Mesenchymal stem cell (in vitro differentiated cells and primary cell): ENCODE results near the gene DMP1.

Experiments used
- DNase-seq: peaks from one replicate; pipeline ENCODE4 v3.0.0-alpha.2; 2013
- H2AFZ ChIP-seq: one replicate; pipeline ENCODE4 v1.6.1; 2013; ENCODE audit warnings: low read depth, mild to moderate bottlenecking, control low read depth, inconsistent platforms, low read length, moderate library complexity
- H2AK5ac ChIP-seq: 2 replicates; pipeline ENCODE4 v1.6.1; 2013; ENCODE audit warnings: low read length, moderate library complexity, mild to moderate bottlenecking, inconsistent platforms; ENCODE audit not compliant: severe bottlenecking
- H2BK120ac ChIP-seq: one replicate; pipeline ENCODE4 v1.6.1; 2013; ENCODE audit warnings: low read depth, mild to moderate bottlenecking, inconsistent platforms, low read length, moderate library complexity
- H2BK12ac ChIP-seq, 2 experiments: one replicate each; pipeline ENCODE4 v1.6.1; 2013; ENCODE audit warnings: inconsistent platforms in 2 of 2, low read length in 2 of 2, mild to moderate bottlenecking in 2 of 2, moderate library complexity in 2 of 2, control low read depth in 1 of 2
- H2BK15ac ChIP-seq: one replicate; pipeline ENCODE4 v1.6.1; 2013; ENCODE audit warnings: mild to moderate bottlenecking, low read depth, inconsistent platforms; ENCODE audit not compliant: poor library complexity, severe bottlenecking
- H2BK5ac ChIP-seq: 2 replicates; pipeline ENCODE4 v1.6.1; 2013; ENCODE audit warnings: low read depth, mild to moderate bottlenecking, low read length, control low read depth, inconsistent platforms; ENCODE audit not compliant: poor library complexity, severe bottlenecking
- H3K14ac ChIP-seq, 2 experiments: one replicate each; pipeline ENCODE4 v1.6.1; 2013; ENCODE audit warnings: inconsistent platforms in 2 of 2, low read length in 2 of 2, control low read depth in 1 of 2, mild to moderate bottlenecking in 1 of 2, moderate library complexity in 1 of 2
- H3K18ac ChIP-seq, 2 experiments: one replicate each; pipeline ENCODE4 v1.6.1; 2013; ENCODE audit warnings: inconsistent platforms in 2 of 2, low read length in 2 of 2, control low read depth in 1 of 2, low read depth in 1 of 2, mild to moderate bottlenecking in 1 of 2
- H3K23ac ChIP-seq, 2 experiments: one replicate each; pipeline ENCODE4 v1.6.1; 2013; ENCODE audit warnings: inconsistent platforms in 2 of 2, low read length in 2 of 2, mild to moderate bottlenecking in 2 of 2, moderate library complexity in 2 of 2, control low read depth in 1 of 2
- H3K27ac ChIP-seq: 2 replicates; pipeline ENCODE4 v1.5.1; 2013; ENCODE audit warnings: mild to moderate bottlenecking, moderate library complexity, low read length, control low read depth, inconsistent platforms; ENCODE audit not compliant: poor library complexity, severe bottlenecking
- H3K27me3 ChIP-seq, 2 experiments: 2 replicates each; pipeline versions ENCODE4 v1.6.1 to v1.7.0; 2013; ENCODE audit warnings: low read length in 2 of 2, mild to moderate bottlenecking in 2 of 2, moderate library complexity in 2 of 2, control low read depth in 1 of 2, inconsistent platforms in 1 of 2; ENCODE audit not compliant: control insufficient read depth in 1 of 2, insufficient read depth in 1 of 2
- H3K36me3 ChIP-seq, 2 experiments: 2 replicates each; pipeline versions ENCODE4 v1.6.1 to v1.7.0; 2013; ENCODE audit warnings: low read length in 2 of 2, control low read depth in 1 of 2, inconsistent platforms in 1 of 2, low read depth in 1 of 2, mild to moderate bottlenecking in 1 of 2; ENCODE audit not compliant: insufficient read depth in 2 of 2, control insufficient read depth in 1 of 2
- H3K4ac ChIP-seq, 2 experiments: one replicate each; pipeline ENCODE4 v1.6.1; 2013; ENCODE audit warnings: inconsistent platforms in 2 of 2, low read length in 2 of 2, mild to moderate bottlenecking in 2 of 2, moderate library complexity in 2 of 2, control low read depth in 1 of 2, low read depth in 1 of 2
- H3K4me1 ChIP-seq: 2 replicates; pipeline ENCODE4 v1.6.1; 2013; ENCODE audit warnings: low read depth, low read length, control low read depth; ENCODE audit not compliant: control insufficient read depth, insufficient read depth
- H3K4me2 ChIP-seq: 2 replicates; pipeline ENCODE4 v1.6.1; 2013; ENCODE audit warnings: low read length, mild to moderate bottlenecking, inconsistent platforms; ENCODE audit not compliant: poor library complexity, severe bottlenecking
- H3K4me3 ChIP-seq, 2 experiments: 2 replicates each; pipeline versions ENCODE4 v1.5.1 to v1.7.0; 2013; ENCODE audit warnings: low read length in 2 of 2, mild to moderate bottlenecking in 2 of 2, control low read depth in 1 of 2, low read depth in 1 of 2; ENCODE audit not compliant: insufficient read depth in 1 of 2
- H3K79me1 ChIP-seq: replicated peaks from 2 replicates; pipeline ENCODE4 v1.6.1; 2013; ENCODE audit warnings: mild to moderate bottlenecking, control low read depth, low read length, inconsistent platforms; ENCODE audit not compliant: poor library complexity, severe bottlenecking
- H3K9ac ChIP-seq: 2 replicates; pipeline ENCODE4 v1.7.0; 2013; ENCODE audit warnings: mild to moderate bottlenecking, low read length, moderate library complexity
- H3K9me3 ChIP-seq: 2 replicates; pipeline ENCODE4 v1.7.0; 2013; ENCODE audit warnings: mild to moderate bottlenecking, low read length; ENCODE audit not compliant: control insufficient read depth
- H4K8ac ChIP-seq: one replicate; pipeline ENCODE4 v1.6.1; 2013; ENCODE audit warnings: inconsistent platforms, mild to moderate bottlenecking, low read length, moderate library complexity
- H4K91ac ChIP-seq: one replicate; pipeline ENCODE4 v1.6.1; 2013; ENCODE audit warnings: mild to moderate bottlenecking, low read length, inconsistent platforms
- WGBS: methylation state at CpG from one replicate; pipeline ENCODE4 v1.1.7; 2013; ENCODE audit warnings: mixed read lengths; 5-methylcytosine and 5-hydroxymethylcytosine counted together

DMP1 gene

DNA sequence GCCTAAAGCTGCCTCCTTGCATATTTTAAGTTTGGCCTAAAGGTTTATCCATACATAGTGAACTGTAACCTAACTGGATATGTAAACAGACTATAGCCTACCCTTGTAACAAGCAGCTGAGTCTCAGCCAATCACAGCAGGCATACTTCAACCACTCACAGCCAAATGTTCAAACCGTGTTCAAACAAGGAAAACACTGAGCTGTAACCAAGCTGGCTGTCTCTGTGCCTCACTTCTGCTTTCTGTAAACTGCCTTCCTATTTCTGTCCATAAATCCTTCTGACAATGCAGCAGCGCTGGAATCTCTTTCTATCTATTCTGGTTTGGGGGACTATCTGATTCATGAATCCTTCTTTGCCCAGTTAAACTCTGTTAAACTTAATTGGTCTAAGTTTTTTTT is 25.4 kb upstream of the DMP1 start:
- Histone ChIP-seq H2BK5ac (no peak overlapping the region), H3K23ac (no peak overlapping the region), H3K9ac (no peak overlapping the region), H3K4me3 (no peak overlapping the region), H2AK5ac (no peak overlapping the region), H4K91ac (no peak overlapping the region), H2BK120ac (no peak overlapping the region), H2BK15ac (no peak overlapping the region), H3K9me3 (no peaks in the 10 kb centered on the region), H3K4me2 (no peak overlapping the region), H3K14ac (no peak overlapping the region), H3K4me1 (no peaks in the 10 kb centered on the region), H2BK12ac (no peak overlapping the region), H3K4ac (no peak overlapping the region), H3K18ac (no peak overlapping the region), H4K8ac (no peak overlapping the region), H2AFZ (no peak overlapping the region), H3K27ac (no peak overlapping the region), H3K27me3 (peaks cover 11 to 15% of the 10 kb centered on the region in 2 experiments), H3K36me3 (no peaks in the 10 kb centered on the region), H3K79me1 (no peaks in the 10 kb centered on the region)
- WGBS, result 25% methylated on average over 1 of the region's 2 CpGs
- no peak for DNase-seq

DNA sequence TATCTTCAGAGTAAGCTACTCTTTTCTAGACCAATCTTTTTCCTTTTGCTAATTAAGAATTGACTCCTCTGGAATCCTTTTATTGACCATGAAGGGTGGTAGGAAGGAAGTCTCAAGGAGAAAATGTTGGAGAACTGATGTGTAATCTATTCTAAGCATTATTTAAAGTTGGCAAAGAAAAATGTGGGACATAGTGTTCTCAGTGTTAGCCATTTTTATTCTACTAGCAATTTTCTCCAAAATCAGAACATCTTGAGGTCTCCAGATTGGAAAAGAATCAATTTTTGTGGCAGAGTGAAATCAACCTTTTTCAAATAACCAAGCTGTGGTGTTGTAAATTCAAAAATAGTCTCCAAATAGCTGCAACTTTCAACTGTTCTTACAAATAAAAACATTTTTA is 18.4 kb upstream of the DMP1 start:
- H2BK12ac ChIP-seq, result no peak overlapping the region
- no peak overlapping the region for H2AFZ ChIP-seq
- H3K18ac ChIP-seq, result no peak overlapping the region
- peaks cover 3% of the 10 kb centered on the region for H3K4me1 ChIP-seq
- H4K8ac ChIP-seq, result no peak overlapping the region
- no peak overlapping the region for H2BK120ac ChIP-seq
- no peak for DNase-seq
- no peak overlapping the region for H2BK5ac ChIP-seq
- no peaks in the 10 kb centered on the region for H3K79me1 ChIP-seq
- no peak overlapping the region for H3K4ac ChIP-seq
- no peak overlapping the region for H3K4me2 ChIP-seq
- H3K14ac ChIP-seq, result no peak overlapping the region
- no peaks in the 10 kb centered on the region for H3K27me3 ChIP-seq
- no peak overlapping the region for H4K91ac ChIP-seq
- H3K9ac ChIP-seq, result no peak overlapping the region
- H2BK15ac ChIP-seq, result no peak overlapping the region
- H3K23ac ChIP-seq, result no peak overlapping the region
- no peaks in the 10 kb centered on the region for H3K36me3 ChIP-seq
- H3K4me3 ChIP-seq, result no peak overlapping the region
- no peak overlapping the region for H2AK5ac ChIP-seq
- no peaks in the 10 kb centered on the region for H3K9me3 ChIP-seq
- no peak overlapping the region for H3K27ac ChIP-seq

DNA sequence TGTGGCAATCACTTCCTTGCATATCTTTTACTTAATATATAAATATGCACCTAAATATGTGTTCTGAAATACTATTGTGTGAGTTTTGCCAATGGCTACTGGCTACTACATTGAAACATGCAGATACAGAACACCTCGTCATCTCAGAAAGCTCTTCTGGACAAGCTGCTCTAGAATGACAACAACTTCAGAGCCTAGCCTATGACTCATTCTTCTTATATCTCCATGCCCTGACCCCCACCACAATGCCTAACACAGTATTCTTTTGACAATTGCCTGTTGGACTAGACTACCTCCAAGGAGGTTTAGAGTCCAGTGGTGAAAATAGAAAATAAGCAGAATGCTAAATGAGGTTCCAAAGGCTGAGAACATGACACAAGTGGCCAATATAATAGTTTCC is 17.6 kb upstream of the DMP1 start:
- H2AK5ac ChIP-seq, result no peak overlapping the region
- no peak overlapping the region for H2BK15ac ChIP-seq
- WGBS, result 70% methylated on average over 1 of the region's 1 CpG
- no peaks in the 10 kb centered on the region for H3K9me3 ChIP-seq
- H3K18ac ChIP-seq, result no peak overlapping the region
- no peak overlapping the region for H2AFZ ChIP-seq
- no peaks in the 10 kb centered on the region for H3K27me3 ChIP-seq
- no peaks in the 10 kb centered on the region for H3K36me3 ChIP-seq
- H2BK12ac ChIP-seq, result no peak overlapping the region
- no peak overlapping the region for H3K4me3 ChIP-seq
- H4K8ac ChIP-seq, result no peak overlapping the region
- H2BK120ac ChIP-seq, result no peak overlapping the region
- no peak overlapping the region for H4K91ac ChIP-seq
- H3K4me2 ChIP-seq, result no peak overlapping the region
- H3K27ac ChIP-seq, result no peak overlapping the region
- no peak overlapping the region for H3K9ac ChIP-seq
- H3K4me1 ChIP-seq, result peaks cover 3% of the 10 kb centered on the region
- peak; percentile 6 for DNase-seq
- H2BK5ac ChIP-seq, result no peak overlapping the region
- no peak overlapping the region for H3K14ac ChIP-seq
- no peak overlapping the region for H3K4ac ChIP-seq
- no peak overlapping the region for H3K23ac ChIP-seq
- no peaks in the 10 kb centered on the region for H3K79me1 ChIP-seq

DNA sequence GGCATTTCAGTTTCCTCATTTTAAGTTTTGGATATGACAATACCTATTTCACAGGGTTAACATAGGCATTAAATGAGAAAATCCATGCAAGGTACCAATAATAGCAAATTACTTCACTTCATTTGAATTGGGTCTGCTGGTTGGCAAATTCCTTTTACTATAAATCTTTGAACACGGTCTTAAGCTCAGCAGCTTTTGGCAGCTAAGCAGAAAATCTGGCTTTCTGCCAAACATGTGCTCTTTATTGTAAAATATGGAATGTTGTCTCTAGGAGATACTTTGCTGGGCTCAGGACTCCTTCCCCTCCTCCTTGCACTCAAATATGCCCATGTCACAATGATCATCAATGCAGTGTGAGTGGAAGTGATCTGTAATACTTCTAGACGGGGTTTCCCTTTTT is 16.8 kb upstream of the DMP1 start:
- H2BK15ac ChIP-seq, result no peak overlapping the region
- no peaks in the 10 kb centered on the region for H3K79me1 ChIP-seq
- H3K23ac ChIP-seq, result no peak overlapping the region
- no peak overlapping the region for H3K27ac ChIP-seq
- no peaks in the 10 kb centered on the region for H3K36me3 ChIP-seq
- peaks cover 3% of the 10 kb centered on the region for H3K4me1 ChIP-seq
- H3K9me3 ChIP-seq, result no peaks in the 10 kb centered on the region
- no peak overlapping the region for H3K9ac ChIP-seq
- no peak overlapping the region for H3K4me2 ChIP-seq
- H3K18ac ChIP-seq, result no peak overlapping the region
- no peak overlapping the region for H3K4me3 ChIP-seq
- DNase-seq, result peak; percentile 13
- H4K8ac ChIP-seq, result no peak overlapping the region
- H3K14ac ChIP-seq, result no peak overlapping the region
- no peak overlapping the region for H2BK120ac ChIP-seq
- H2BK12ac ChIP-seq, result no peak overlapping the region
- WGBS, result 40% methylated on average over 1 of the region's 2 CpGs
- no peak overlapping the region for H2BK5ac ChIP-seq
- no peaks in the 10 kb centered on the region for H3K27me3 ChIP-seq
- H3K4ac ChIP-seq, result no peak overlapping the region
- no peak overlapping the region for H4K91ac ChIP-seq
- no peak overlapping the region for H2AFZ ChIP-seq
- H2AK5ac ChIP-seq, result no peak overlapping the region
